Hindlimb muscle (tissue), 1 donor: ENCODE data around the gene CCDC181. TPM values are rescaled to one million over a fixed set of nuclear protein-coding genes. Genes with fewer than 3 reads are reported as not detected.

Experiments
- polyA plus RNA-seq: library from polyadenylated mRNA; unstranded; fragments of 120-200 nt; gene quantifications from one replicate; pipeline ENCODE4 v1.2.1, GENCODE V29; 2013; ENCODE audit not compliant: insufficient read length

Gene CCDC181
- polyA plus RNA-seq, 1 donor: 1.1 TPM

Other genes starting within 250 kb of the CCDC181 start
- 12.0 TPM for gene NME7, start 59.7 kb downstream of the CCDC181 start, polyA plus RNA-seq
- gene BLZF1, start 59.3 kb downstream of the CCDC181 start, polyA plus RNA-seq: 17.1 TPM
- 6.4 TPM for gene SLC19A2, start 58.5 kb upstream of the CCDC181 start, polyA plus RNA-seq
- gene F5, start 159.0 kb upstream of the CCDC181 start, polyA plus RNA-seq: 0.26 TPM
- gene SELP, start 202.7 kb upstream of the CCDC181 start, polyA plus RNA-seq: 0.76 TPM